Skeletal muscle tissue (tissue), 4 donors: Measurements from ENCODE around the gene CXXC5. TPM values are rescaled to one million over a fixed set of nuclear protein-coding genes. Genes with fewer than 3 reads are reported as not detected.

Source experiments
- H3K27ac ChIP-seq: one replicate; pipeline ENCODE4 v1.7.0; 2013; ENCODE audit warnings: mild to moderate bottlenecking, low read depth, low read length, inconsistent platforms
- H3K27me3 ChIP-seq, 3 donors: one replicate each; pipeline ENCODE4 v1.7.0; 2013; ENCODE audit warnings: low read length in 3 of 3; ENCODE audit not compliant: control insufficient read depth in 3 of 3, insufficient read depth in 3 of 3
- H3K36me3 ChIP-seq, 3 donors: one replicate each; pipeline ENCODE4 v1.7.0; 2013; ENCODE audit warnings: low read length in 3 of 3; ENCODE audit not compliant: control insufficient read depth in 3 of 3, insufficient read depth in 3 of 3
- H3K4me1 ChIP-seq, 3 donors: one replicate each; pipeline ENCODE4 v1.7.0; 2013; ENCODE audit warnings: low read length in 3 of 3, mild to moderate bottlenecking in 3 of 3; ENCODE audit not compliant: control insufficient read depth in 3 of 3, insufficient read depth in 3 of 3
- H3K4me3 ChIP-seq, 3 donors: one replicate each; pipeline ENCODE4 v1.7.0; 2013; ENCODE audit warnings: low read length in 3 of 3
- H3K9ac ChIP-seq, 3 donors: one replicate each; pipeline ENCODE4 v1.7.0; 2013; ENCODE audit warnings: low read length in 3 of 3, mild to moderate bottlenecking in 3 of 3, moderate library complexity in 2 of 3, low read depth in 1 of 3
- H3K9me3 ChIP-seq, 3 donors: one replicate each; pipeline ENCODE4 v1.7.0; 2013; ENCODE audit warnings: low read length in 3 of 3; ENCODE audit not compliant: control insufficient read depth in 3 of 3
- total RNA-seq: library from RNA; depleted of rRNA; stranded (reverse); fragments of >200 nt; gene quantifications from one replicate; pipeline ENCODE4 v1.2.3, GENCODE V29; 2014
- donor health status: Osteomylitis.

CXXC5 gene
- total RNA-seq, 1 donor from 2014 or later = 66.8 TPM

GRCh38 chr5:139678751-139679750 is 30.9 kb downstream of the CXXC5 start:
- Histone ChIP-seq H3K27me3 (no peaks in the 10 kb centered on the region), H3K9ac (peak overlapping the region in 1 of 3 donors; percentile 40), H3K36me3 (peaks cover 23 to 39% (median 32%) of the 10 kb centered on the region in 3 donors), H3K4me3 (peak overlapping the region in 1 of 3 donors; percentile 13), H3K9me3 (no peaks in the 10 kb centered on the region), H3K27ac (peak overlapping the region; percentile 81), H3K4me1 (peaks cover 62 to 87% (median 78%) of the 10 kb centered on the region in 3 donors)

DNA sequence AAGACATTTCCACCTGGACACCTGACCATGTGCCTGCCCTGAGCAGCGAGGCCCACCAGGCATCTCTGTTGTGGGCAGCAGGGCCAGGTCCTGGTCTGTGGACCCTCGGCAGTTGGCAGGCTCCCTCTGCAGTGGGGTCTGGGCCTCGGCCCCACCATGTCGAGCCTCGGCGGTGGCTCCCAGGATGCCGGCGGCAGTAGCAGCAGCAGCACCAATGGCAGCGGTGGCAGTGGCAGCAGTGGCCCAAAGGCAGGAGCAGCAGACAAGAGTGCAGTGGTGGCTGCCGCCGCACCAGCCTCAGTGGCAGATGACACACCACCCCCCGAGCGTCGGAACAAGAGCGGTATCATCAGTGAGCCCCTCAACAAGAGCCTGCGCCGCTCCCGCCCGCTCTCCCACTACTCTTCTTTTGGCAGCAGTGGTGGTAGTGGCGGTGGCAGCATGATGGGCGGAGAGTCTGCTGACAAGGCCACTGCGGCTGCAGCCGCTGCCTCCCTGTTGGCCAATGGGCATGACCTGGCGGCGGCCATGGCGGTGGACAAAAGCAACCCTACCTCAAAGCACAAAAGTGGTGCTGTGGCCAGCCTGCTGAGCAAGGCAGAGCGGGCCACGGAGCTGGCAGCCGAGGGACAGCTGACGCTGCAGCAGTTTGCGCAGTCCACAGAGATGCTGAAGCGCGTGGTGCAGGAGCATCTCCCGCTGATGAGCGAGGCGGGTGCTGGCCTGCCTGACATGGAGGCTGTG is 32.4 kb downstream of the CXXC5 start:
- H3K4me1 ChIP-seq = peaks cover 63 to 88% (median 78%) of the 10 kb centered on the region in 3 donors
- H3K27ac ChIP-seq = no peak overlapping the region
- H3K9me3 ChIP-seq = no peaks in the 10 kb centered on the region
- peaks cover 23 to 42% (median 34%) of the 10 kb centered on the region in 3 donors for H3K36me3 ChIP-seq
- H3K9ac ChIP-seq = peak overlapping the region in 1 of 3 donors; percentile 25
- H3K4me3 ChIP-seq = no peak overlapping the region
- no peaks in the 10 kb centered on the region for H3K27me3 ChIP-seq

DNA sequence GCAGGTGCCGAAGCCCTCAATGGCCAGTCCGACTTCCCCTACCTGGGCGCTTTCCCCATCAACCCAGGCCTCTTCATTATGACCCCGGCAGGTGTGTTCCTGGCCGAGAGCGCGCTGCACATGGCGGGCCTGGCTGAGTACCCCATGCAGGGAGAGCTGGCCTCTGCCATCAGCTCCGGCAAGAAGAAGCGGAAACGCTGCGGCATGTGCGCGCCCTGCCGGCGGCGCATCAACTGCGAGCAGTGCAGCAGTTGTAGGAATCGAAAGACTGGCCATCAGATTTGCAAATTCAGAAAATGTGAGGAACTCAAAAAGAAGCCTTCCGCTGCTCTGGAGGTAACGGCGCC is 32.9 kb downstream of the CXXC5 start:
- Histone ChIP-seq H3K36me3 (peaks cover 23 to 42% (median 34%) of the 10 kb centered on the region in 3 donors), H3K4me1 (peaks cover 64 to 90% (median 80%) of the 10 kb centered on the region in 3 donors), H3K27ac (peak overlapping the region; percentile 34), H3K9me3 (no peaks in the 10 kb centered on the region), H3K4me3 (no peak overlapping the region), H3K27me3 (no peaks in the 10 kb centered on the region), H3K9ac (peak overlapping the region in 1 of 3 donors; percentile 51)

- peaks cover 68 to 93% (median 83%) of the 10 kb centered on the region in 3 donors for H3K4me1 ChIP-seq
- no peaks in the 10 kb centered on the region for H3K27me3 ChIP-seq
- H3K27ac ChIP-seq = peak overlapping the region; percentile 34
- H3K9ac ChIP-seq = peak overlapping the region in 2 of 3 donors; percentile 33 to 51
- H3K9me3 ChIP-seq = no peaks in the 10 kb centered on the region
- peaks cover 23 to 42% (median 34%) of the 10 kb centered on the region in 3 donors for H3K36me3 ChIP-seq
- H3K4me3 ChIP-seq = no peak overlapping the region
Observed at GRCh38 chr5:139681466-139681865, 33.3 kb downstream of the CXXC5 start.

DNA sequence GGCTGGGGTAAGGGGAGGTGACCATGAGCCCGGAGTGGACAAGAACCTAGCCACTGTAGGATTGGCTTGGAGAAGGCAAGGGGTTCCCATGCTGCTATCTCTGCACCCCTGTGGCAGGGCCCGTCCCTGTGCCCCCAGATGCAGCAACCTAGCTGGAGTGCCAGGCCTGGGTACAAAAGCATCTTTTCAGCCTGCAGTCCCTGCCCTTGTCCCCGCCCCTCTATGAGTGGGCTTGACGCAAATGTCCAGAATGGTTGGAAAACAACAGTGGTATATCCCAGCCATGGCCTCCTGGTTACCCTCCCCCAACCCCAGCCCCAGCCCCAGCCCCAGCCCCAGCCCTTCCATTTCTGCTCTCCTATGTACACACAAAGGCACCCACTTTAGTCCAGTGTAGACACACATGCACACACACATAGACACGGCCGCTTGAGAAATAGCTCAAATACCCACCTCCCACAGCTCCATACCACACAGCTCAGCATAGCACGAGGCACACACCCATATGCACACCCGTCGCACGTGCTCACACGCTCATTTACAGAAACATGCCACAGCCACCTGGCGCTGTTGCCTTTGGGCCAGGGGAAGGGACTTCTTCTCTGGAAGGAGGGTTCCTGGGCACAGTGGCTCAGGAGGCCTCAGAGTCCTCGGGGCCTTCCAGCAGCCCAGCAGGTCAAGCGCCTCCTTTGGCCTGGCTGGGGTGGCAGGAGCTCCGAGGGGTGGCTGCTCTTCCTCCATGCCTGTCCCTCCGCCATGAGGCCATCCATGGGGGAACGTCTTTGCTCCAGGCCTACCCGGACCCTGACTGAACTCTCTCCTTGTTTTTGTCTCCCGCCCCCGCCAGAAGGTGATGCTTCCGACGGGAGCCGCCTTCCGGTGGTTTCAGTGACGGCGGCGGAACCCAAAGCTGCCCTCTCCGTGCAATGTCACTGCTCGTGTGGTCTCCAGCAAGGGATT is 34.1 kb downstream of the CXXC5 start:
- Histone ChIP-seq H3K4me3 (no peak overlapping the region), H3K9me3 (no peaks in the 10 kb centered on the region), H3K9ac (peak overlapping the region in 2 of 3 donors; percentile 57 to 62), H3K36me3 (peaks cover 23 to 42% (median 34%) of the 10 kb centered on the region in 3 donors), H3K27me3 (no peaks in the 10 kb centered on the region), H3K4me1 (peaks cover 71 to 95% (median 86%) of the 10 kb centered on the region in 3 donors), H3K27ac (peak overlapping the region; percentile 34)

- Histone ChIP-seq H3K36me3 (peaks cover 23 to 42% (median 34%) of the 10 kb centered on the region in 3 donors), H3K9me3 (no peaks in the 10 kb centered on the region), H3K4me1 (peaks cover 70 to 95% (median 86%) of the 10 kb centered on the region in 3 donors), H3K4me3 (no peak overlapping the region), H3K9ac (peak overlapping the region; percentile 46 to 76 (median 57)), H3K27me3 (no peaks in the 10 kb centered on the region), H3K27ac (peak overlapping the region; percentile 96)
Observed at GRCh38 chr5:139683295-139684271, 35.4 kb downstream of the CXXC5 start.

GRCh38 chr5:139684350-139684880 is 36.3 kb downstream of the CXXC5 start:
- Histone ChIP-seq H3K36me3 (peaks cover 23 to 42% (median 34%) of the 10 kb centered on the region in 3 donors), H3K4me1 (peaks cover 69 to 95% (median 85%) of the 10 kb centered on the region in 3 donors), H3K4me3 (no peak overlapping the region), H3K27ac (peak overlapping the region; percentile 96), H3K9ac (peak overlapping the region; percentile 54 to 76 (median 57)), H3K27me3 (no peaks in the 10 kb centered on the region), H3K9me3 (no peaks in the 10 kb centered on the region)
